Breast epithelium (tissue), 4 donors: ENCODE data around the gene GSTO2. TPM values are rescaled to one million over a fixed set of nuclear protein-coding genes. Genes with fewer than 3 reads are reported as not detected.
A peak's percentile ranks its signal among the peaks of the same experiment; 100 is the strongest.

ENCODE experiments used
- DNase-seq, 2 donors: peaks; one replicate each; pipeline ENCODE4 v3.0.0-alpha.2; 2019; ENCODE audit warnings: low spot score in 2 of 2
- H3K27ac ChIP-seq, 2 donors: fragments of 200-600 bp; sonication (generic) in 1 of 2; one replicate each; pipeline ENCODE4 v1.5.1; 2016 to 2019; ENCODE audit warnings: mild to moderate bottlenecking in 1 of 2
- H3K27me3 ChIP-seq, 2 donors: fragments of 200-600 bp; sonication (generic) in 1 of 2; one replicate each; pipeline versions ENCODE4 v1.5.1 to v1.6.0; 2017 to 2019; ENCODE audit warnings: control low read depth in 1 of 2, mild to moderate bottlenecking in 1 of 2
- H3K36me3 ChIP-seq: fragments of 200-600 bp; one replicate; pipeline ENCODE4 v1.5.1; 2019
- H3K4me1 ChIP-seq, 2 donors: fragments of 200-600 bp; sonication (generic); one replicate each; pipeline ENCODE4 v1.5.1; 2016 to 2019; ENCODE audit warnings: control low read depth in 1 of 2
- H3K4me3 ChIP-seq, 3 donors: fragments of 200-600 bp; sonication (generic); 1 replicate in 2 of 3; 2 replicates in 1 of 3; pipeline ENCODE4 v1.5.1; 2016 to 2019; ENCODE audit warnings: mild to moderate bottlenecking in 3 of 3, moderate library complexity in 2 of 3
- H3K9me3 ChIP-seq, 2 donors: fragments of 200-600 bp; sonication (generic) in 1 of 2; one replicate each; pipeline ENCODE4 v1.5.1; 2016 to 2019; ENCODE audit warnings: control low read depth in 1 of 2
- POLR2A ChIP-seq: fragments of 450-650 bp; IDR thresholded peaks from one replicate; pipeline ENCODE4 v1.6.1; 2016; ENCODE audit warnings: antibody characterized with exemption, mild to moderate bottlenecking, moderate library complexity
- POLR2AphosphoS5 ChIP-seq, 3 donors: sonication (generic); formaldehyde crosslinking; IDR thresholded peaks; one replicate each; pipeline ENCODE4 v1.6.1; 2017; ENCODE audit warnings: antibody characterized with exemption in 3 of 3
- intact Hi-C: fragments of 100-400 bp; cut with DNase I; formaldehyde crosslinking; loops from one replicate; pipeline ENCODE4 v1.15.1; 2023; ENCODE audit warnings: low total_unique reads
- total RNA-seq, 3 donors: library from RNA; depleted of rRNA; stranded (reverse); fragments of >200 nt; gene quantifications; one replicate each; pipeline ENCODE4 v1.1.0, GENCODE V29; 2016
- TF ChIP-seq, protein P1 (sequence below), 3 donors: fragments of 450-650 bp; IDR thresholded peaks; one replicate each; pipeline ENCODE4 v1.5.1; 2016 to 2017; ENCODE audit warnings: antibody characterized with exemption in 3 of 3, mild to moderate bottlenecking in 3 of 3, moderate library complexity in 3 of 3

Gene GSTO2
- total RNA-seq, 3 donors from 2014 or later, result 0.48 to 22.5 (median 14.1) TPM

GRCh38 chr10:104322416-104322782 lies 53.4 kb downstream of the GSTO2 start:
- H3K4me1 ChIP-seq, result peaks cover 7 to 19% of the 10 kb centered on the region in 2 donors
- no peaks in the 10 kb centered on the region for H3K27me3 ChIP-seq
- H3K9me3 ChIP-seq, result no peaks in the 10 kb centered on the region
- TF ChIP-seq POLR2A (no peak), POLR2AphosphoS5 (IDR thresholded peaks at IDR 0.05) (no peak)
- TF ChIP-seq, protein P1, sequence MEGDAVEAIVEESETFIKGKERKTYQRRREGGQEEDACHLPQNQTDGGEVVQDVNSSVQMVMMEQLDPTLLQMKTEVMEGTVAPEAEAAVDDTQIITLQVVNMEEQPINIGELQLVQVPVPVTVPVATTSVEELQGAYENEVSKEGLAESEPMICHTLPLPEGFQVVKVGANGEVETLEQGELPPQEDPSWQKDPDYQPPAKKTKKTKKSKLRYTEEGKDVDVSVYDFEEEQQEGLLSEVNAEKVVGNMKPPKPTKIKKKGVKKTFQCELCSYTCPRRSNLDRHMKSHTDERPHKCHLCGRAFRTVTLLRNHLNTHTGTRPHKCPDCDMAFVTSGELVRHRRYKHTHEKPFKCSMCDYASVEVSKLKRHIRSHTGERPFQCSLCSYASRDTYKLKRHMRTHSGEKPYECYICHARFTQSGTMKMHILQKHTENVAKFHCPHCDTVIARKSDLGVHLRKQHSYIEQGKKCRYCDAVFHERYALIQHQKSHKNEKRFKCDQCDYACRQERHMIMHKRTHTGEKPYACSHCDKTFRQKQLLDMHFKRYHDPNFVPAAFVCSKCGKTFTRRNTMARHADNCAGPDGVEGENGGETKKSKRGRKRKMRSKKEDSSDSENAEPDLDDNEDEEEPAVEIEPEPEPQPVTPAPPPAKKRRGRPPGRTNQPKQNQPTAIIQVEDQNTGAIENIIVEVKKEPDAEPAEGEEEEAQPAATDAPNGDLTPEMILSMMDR (IDR thresholded peaks at IDR 0.05), result no peak
- no peaks in the 10 kb centered on the region for H3K36me3 ChIP-seq
- no peak overlapping the region for H3K4me3 ChIP-seq
- intact Hi-C loops, result no loop called here
- DNase-seq, result no peak
- H3K27ac ChIP-seq, result peak overlapping the region; percentile 17 to 97

DNA sequence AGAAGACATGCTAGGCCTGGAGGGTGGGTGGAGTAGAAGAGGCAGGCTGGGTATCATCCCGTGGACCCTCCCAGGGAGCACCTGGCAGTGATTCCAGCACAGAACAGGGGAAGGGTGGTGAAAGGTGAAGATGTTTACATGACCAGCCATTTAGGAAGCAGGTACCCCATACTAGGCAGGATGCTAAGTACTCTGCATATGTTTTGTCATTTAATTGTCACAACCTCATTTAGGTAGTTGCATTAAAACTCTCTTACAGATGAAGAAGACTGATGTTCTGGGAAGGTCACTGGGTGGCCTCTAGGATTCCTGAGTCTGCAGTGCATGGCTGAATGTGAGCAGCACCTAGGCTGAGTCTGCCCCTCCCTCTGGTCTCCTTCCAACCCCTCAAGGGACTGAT lies 54.1 kb downstream of the GSTO2 start:
- H3K36me3 ChIP-seq, result no peaks in the 10 kb centered on the region
- H3K4me1 ChIP-seq, result peaks cover 7 to 25% of the 10 kb centered on the region in 2 donors
- intact Hi-C loops, result no loop called here
- no peaks in the 10 kb centered on the region for H3K27me3 ChIP-seq
- TF ChIP-seq POLR2A, result no peak
- no peak overlapping the region for H3K4me3 ChIP-seq
- no peak for DNase-seq
- H3K27ac ChIP-seq, result peak overlapping the region; percentile 17 to 97
- no peaks in the 10 kb centered on the region for H3K9me3 ChIP-seq

GRCh38 chr10:104323760-104324201 lies 54.8 kb downstream of the GSTO2 start:
- H3K4me3 ChIP-seq, result no peak overlapping the region
- H3K9me3 ChIP-seq, result no peaks in the 10 kb centered on the region
- TF ChIP-seq, protein P1 (IDR thresholded peaks at IDR 0.05), result no peak
- no peak for TF ChIP-seq POLR2AphosphoS5 (IDR thresholded peaks at IDR 0.05)
- no peak for TF ChIP-seq POLR2A
- no peaks in the 10 kb centered on the region for H3K36me3 ChIP-seq
- peaks cover 14 to 32% of the 10 kb centered on the region in 2 donors for H3K4me1 ChIP-seq
- intact Hi-C loops, result no loop called here
- no peaks in the 10 kb centered on the region for H3K27me3 ChIP-seq
- peak overlapping the region in 1 of 2 donors; percentile 97 for H3K27ac ChIP-seq
- DNase-seq, result peak in 1 of 2 donors; percentile 15

GRCh38 chr10:104324221-104324686 lies 55.3 kb downstream of the GSTO2 start:
- DNase-seq, result no peak
- H3K27ac ChIP-seq, result peak overlapping the region in 1 of 2 donors; percentile 97

DNA sequence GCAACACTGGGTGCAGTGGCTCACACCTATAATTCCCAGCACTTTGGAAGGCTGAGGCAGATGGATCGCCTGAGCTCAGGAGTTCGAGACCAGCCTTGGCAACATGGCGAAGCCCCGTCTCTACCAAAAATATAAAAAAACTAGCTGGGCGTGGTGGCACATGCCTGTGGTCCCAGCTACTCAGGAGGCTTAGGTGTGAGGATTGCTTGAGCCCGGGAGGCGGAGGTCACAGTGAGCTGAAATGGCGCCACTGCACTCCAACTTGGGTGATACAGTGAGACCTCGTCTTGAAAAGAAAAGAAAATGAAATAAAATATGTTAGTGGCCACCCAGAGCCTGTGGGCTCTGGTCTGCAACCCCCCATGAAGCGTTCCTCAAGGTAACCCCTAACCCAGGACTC lies 55.9 kb downstream of the GSTO2 start:
- no peak for DNase-seq
- TF ChIP-seq, protein P1 (IDR thresholded peaks at IDR 0.05), result no peak
- TF ChIP-seq POLR2A (no peak), POLR2AphosphoS5 (IDR thresholded peaks at IDR 0.05) (no peak)
- peaks cover 25 to 40% of the 10 kb centered on the region in 2 donors for H3K4me1 ChIP-seq
- H3K36me3 ChIP-seq, result no peaks in the 10 kb centered on the region
- H3K4me3 ChIP-seq, result no peak overlapping the region
- intact Hi-C loops, result no loop called here
- H3K27me3 ChIP-seq, result no peaks in the 10 kb centered on the region
- peak overlapping the region; percentile 89 to 97 for H3K27ac ChIP-seq
- H3K9me3 ChIP-seq, result no peaks in the 10 kb centered on the region

More at GRCh38 chr10:104324221-104324686, 55.3 kb downstream of the GSTO2 start:
- TF ChIP-seq POLR2AphosphoS5 (IDR thresholded peaks at IDR 0.05) (no peak), POLR2A (no peak)
- TF ChIP-seq, protein P1 (IDR thresholded peaks at IDR 0.05), result no peak
- no peaks in the 10 kb centered on the region for H3K36me3 ChIP-seq
- no peaks in the 10 kb centered on the region for H3K27me3 ChIP-seq
- no peaks in the 10 kb centered on the region for H3K9me3 ChIP-seq
- H3K4me1 ChIP-seq, result peaks cover 18 to 34% of the 10 kb centered on the region in 2 donors
- intact Hi-C loops, result no loop called here
- no peak overlapping the region for H3K4me3 ChIP-seq
